ENCODE results near the gene ZNF516.

ZNF516 gene

GRCh38 chr18:76484749-76485387, 10.2 kb downstream of the ZNF516 start:
- Histone ChIP-seq H2AFZ (ENCODE audit: low read depth, low read length) (no peak overlapping the region), H3K27me3 (ENCODE audit: insufficient read depth, low read length, poor library complexity) (peaks cover 5% of the 10 kb centered on the region), H3K79me2 (ENCODE audit: insufficient read depth, low read length) (no peaks in the 10 kb centered on the region), H3K4me3 (ENCODE audit: low read depth in 1 of 2, low read length in 2 of 2) (no peak overlapping the region), H4K20me1 (ENCODE audit: insufficient read depth, low read length) (no peaks in the 10 kb centered on the region), H3K36me3 (ENCODE audit: insufficient read depth, low read length) (no peaks in the 10 kb centered on the region), H3K27ac (ENCODE audit: low read length) (no peak overlapping the region), H3K4me1 (ENCODE audit: insufficient read depth, low read length) (no peaks in the 10 kb centered on the region), H3K9ac (ENCODE audit: low read depth, low read length) (no peak overlapping the region), H3K9me3 (ENCODE audit: insufficient read depth, low read length, severe bottlenecking) (no peaks in the 10 kb centered on the region), H3K4me2 (ENCODE audit: insufficient read depth, low read length) (no peak overlapping the region)
- TF ChIP-seq CTCF (IDR thresholded peaks at IDR 0.05; ENCODE audit: borderline replicate concordance, extremely low read depth, low read length, poor library complexity, severe bottlenecking), result no peak
- TF ChIP-seq EZH2 (IDR thresholded peaks at IDR 0.05; ENCODE audit: borderline replicate concordance, low read depth, low read length, severe bottlenecking), result no peak
- ATAC-seq (ENCODE audit: insufficient read depth, low read depth) (no peak), DNase-seq (no peak)

DNA sequence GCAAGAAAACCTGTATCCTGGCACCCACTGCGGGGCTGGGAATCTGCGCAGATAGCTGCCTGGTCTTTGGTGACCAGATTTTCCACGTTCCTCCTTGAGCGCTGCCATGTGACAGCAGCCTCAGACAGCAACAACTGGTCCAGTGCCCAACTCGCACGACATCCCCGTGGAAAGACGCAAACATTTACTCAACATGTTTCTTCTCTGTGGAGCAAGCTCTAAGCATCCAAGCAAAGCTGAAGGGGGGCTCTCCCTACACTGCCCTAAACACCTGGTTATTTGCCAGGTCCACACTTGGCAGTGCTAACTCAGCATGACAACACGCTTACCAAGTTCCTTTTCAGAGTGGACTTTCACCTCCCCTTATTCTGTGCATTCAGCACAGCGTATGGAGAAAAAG, 11.3 kb downstream of the ZNF516 start:
- no peaks in the 10 kb centered on the region for H3K79me2 ChIP-seq (ENCODE audit: insufficient read depth, low read length)

DNA sequence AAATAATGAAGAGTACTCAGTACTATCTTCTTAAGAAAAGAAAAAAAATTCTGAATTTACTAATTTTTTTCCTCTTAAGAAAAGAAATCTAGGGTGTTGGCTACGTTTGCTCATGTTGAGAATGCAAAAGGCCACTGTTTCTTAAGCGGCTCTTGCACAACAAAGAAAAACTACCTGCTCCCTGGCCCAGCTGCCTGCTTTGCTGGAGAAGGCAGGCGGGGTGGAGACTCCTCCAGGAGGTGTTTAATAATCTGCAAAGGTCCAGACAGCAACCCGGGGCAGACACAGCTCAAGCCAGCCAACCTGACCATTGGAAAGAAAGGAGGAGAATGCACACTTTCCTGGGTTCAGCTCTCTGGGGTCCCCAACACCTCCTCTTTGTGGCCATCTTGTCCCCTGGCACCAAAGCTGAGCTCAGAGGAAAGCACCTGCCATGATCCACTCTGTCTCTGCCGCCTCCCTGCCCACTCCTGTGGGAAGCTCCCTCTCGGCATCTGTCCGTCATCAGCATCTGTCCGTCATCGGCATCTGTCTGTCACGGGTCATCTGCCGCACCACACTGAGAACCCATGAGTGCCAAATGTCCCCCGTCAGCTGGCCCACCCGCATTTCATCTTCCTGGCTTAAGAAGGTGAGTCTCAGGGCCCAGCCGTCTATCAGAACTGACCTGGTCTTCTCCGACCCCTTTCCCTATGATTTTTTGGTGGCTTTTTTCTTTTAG, 11.9 kb downstream of the ZNF516 start:
- Histone ChIP-seq H3K36me3 (ENCODE audit: insufficient read depth, low read length) (no peaks in the 10 kb centered on the region), H3K9me3 (ENCODE audit: insufficient read depth, low read length, severe bottlenecking) (no peaks in the 10 kb centered on the region), H3K79me2 (ENCODE audit: insufficient read depth, low read length) (no peaks in the 10 kb centered on the region), H3K27ac (ENCODE audit: low read length) (no peak overlapping the region), H3K4me1 (ENCODE audit: insufficient read depth, low read length) (no peaks in the 10 kb centered on the region), H3K4me3 (ENCODE audit: low read depth in 1 of 2, low read length in 2 of 2) (no peak overlapping the region), H2AFZ (ENCODE audit: low read depth, low read length) (no peak overlapping the region), H3K9ac (ENCODE audit: low read depth, low read length) (no peak overlapping the region), H3K27me3 (ENCODE audit: insufficient read depth, low read length, poor library complexity) (peaks cover 2% of the 10 kb centered on the region), H3K4me2 (ENCODE audit: insufficient read depth, low read length) (no peak overlapping the region), H4K20me1 (ENCODE audit: insufficient read depth, low read length) (no peaks in the 10 kb centered on the region)
- DNase-seq (no peak), ATAC-seq (ENCODE audit: insufficient read depth, low read depth) (no peak)
- TF ChIP-seq EZH2 (IDR thresholded peaks at IDR 0.05; ENCODE audit: borderline replicate concordance, low read depth, low read length, severe bottlenecking) (no peak), CTCF (IDR thresholded peaks at IDR 0.05; ENCODE audit: borderline replicate concordance, extremely low read depth, low read length, poor library complexity, severe bottlenecking) (no peak)

More for the DNA sequence above, 11.3 kb downstream of the ZNF516 start:
- no peak overlapping the region for H3K27ac ChIP-seq (ENCODE audit: low read length)
- H2AFZ ChIP-seq (ENCODE audit: low read depth, low read length), result no peak overlapping the region
- DNase-seq (no peak), ATAC-seq (ENCODE audit: insufficient read depth, low read depth) (no peak)
- H4K20me1 ChIP-seq (ENCODE audit: insufficient read depth, low read length), result no peaks in the 10 kb centered on the region
- no peaks in the 10 kb centered on the region for H3K36me3 ChIP-seq (ENCODE audit: insufficient read depth, low read length)
- H3K4me1 ChIP-seq (ENCODE audit: insufficient read depth, low read length), result no peaks in the 10 kb centered on the region
- no peak overlapping the region for H3K9ac ChIP-seq (ENCODE audit: low read depth, low read length)
- no peaks in the 10 kb centered on the region for H3K9me3 ChIP-seq (ENCODE audit: insufficient read depth, low read length, severe bottlenecking)
- no peak overlapping the region for H3K4me2 ChIP-seq (ENCODE audit: insufficient read depth, low read length)
- peaks cover 3% of the 10 kb centered on the region for H3K27me3 ChIP-seq (ENCODE audit: insufficient read depth, low read length, poor library complexity)
- no peak overlapping the region for H3K4me3 ChIP-seq (ENCODE audit: low read depth in 1 of 2, low read length in 2 of 2)
- TF ChIP-seq CTCF (IDR thresholded peaks at IDR 0.05; ENCODE audit: borderline replicate concordance, extremely low read depth, low read length, poor library complexity, severe bottlenecking), result no peak
